CD14-positive monocyte (primary cell): ENCODE measurements around the gene PTPRN2. TPM values are rescaled to one million over a fixed set of nuclear protein-coding genes. Genes with fewer than 3 reads are reported as not detected.

Experiments
- DNase-seq, 3 donors: peaks; one replicate each; pipeline ENCODE4 v3.0.0-alpha.2; 2011 to 2022
- H2AFZ ChIP-seq: 2 replicates; pipeline ENCODE4 v1.6.0; 2012; ENCODE audit warnings: mild to moderate bottlenecking, low read depth, low read length, inconsistent platforms; ENCODE audit not compliant: insufficient read depth, poor library complexity, severe bottlenecking
- H3K27ac ChIP-seq, 2 donors: 1 replicate in 1 of 2; 2 replicates in 1 of 2; pipeline ENCODE4 v1.5.1; 2012 to 2013; ENCODE audit warnings: low read length in 2 of 2, control low read depth in 1 of 2, inconsistent platforms in 1 of 2, low read depth in 1 of 2, mild to moderate bottlenecking in 1 of 2
- H3K27me3 ChIP-seq, 2 donors: one replicate each; pipeline versions ENCODE4 v1.6.0 to v1.6.1; 2011 to 2013; ENCODE audit warnings: low read length in 2 of 2; ENCODE audit not compliant: control insufficient read depth in 2 of 2, insufficient read depth in 2 of 2
- H3K36me3 ChIP-seq, 2 donors: replicated peaks in 1 of 2; 1 replicate in 1 of 2; 2 replicates in 1 of 2; pipeline versions ENCODE4 v1.5.1 to v1.6.1; 2012 to 2013; ENCODE audit warnings: low read length in 2 of 2, control low read depth in 1 of 2, inconsistent platforms in 1 of 2, mild to moderate bottlenecking in 1 of 2; ENCODE audit not compliant: insufficient read depth in 2 of 2, control insufficient read depth in 1 of 2
- H3K4me1 ChIP-seq, 2 donors: 1 replicate in 1 of 2; 2 replicates in 1 of 2; pipeline versions ENCODE4 v1.5.1 to v1.6.1; 2012 to 2013; ENCODE audit warnings: low read length in 2 of 2, control low read depth in 1 of 2, inconsistent platforms in 1 of 2, mild to moderate bottlenecking in 1 of 2, moderate library complexity in 1 of 2; ENCODE audit not compliant: insufficient read depth in 2 of 2, control insufficient read depth in 1 of 2
- H3K4me2 ChIP-seq: replicated peaks from 2 replicates; pipeline ENCODE3; 2012; ENCODE audit warnings: low read length, moderate library complexity, mild to moderate bottlenecking; ENCODE audit not compliant: poor library complexity, severe bottlenecking; ENCODE audit errors: extremely low read depth
- H3K4me3 ChIP-seq, 3 experiments: fragments of 200-600 bp in 1 of 3; sonication (generic) in 1 of 3; replicated peaks in 1 of 3; 1 replicate in 2 of 3; 2 replicates in 1 of 3; pipeline ENCODE4 v1.5.1; 2011 to 2013; ENCODE audit warnings: low read length in 3 of 3, mild to moderate bottlenecking in 3 of 3, control low read depth in 2 of 3, low read depth in 2 of 3, inconsistent platforms in 1 of 3, moderate library complexity in 1 of 3
- H3K79me2 ChIP-seq: 2 replicates; pipeline ENCODE4 v1.6.0; 2012; ENCODE audit warnings: mild to moderate bottlenecking, control low read depth, inconsistent platforms, low read length, moderate library complexity; ENCODE audit not compliant: insufficient read depth
- H3K9ac ChIP-seq: 2 replicates; pipeline ENCODE4 v1.6.0; 2017; ENCODE audit warnings: low read length, mild to moderate bottlenecking; ENCODE audit not compliant: insufficient read depth, poor library complexity, severe bottlenecking
- H3K9me3 ChIP-seq, 2 donors: replicated peaks in 1 of 2; 1 replicate in 1 of 2; 2 replicates in 1 of 2; pipeline versions ENCODE4 v1.5.1 to v1.6.1; 2012 to 2013; ENCODE audit warnings: low read length in 2 of 2, control low read depth in 1 of 2; ENCODE audit not compliant: control insufficient read depth in 1 of 2, insufficient read depth in 1 of 2
- H4K20me1 ChIP-seq: 2 replicates; pipeline ENCODE4 v1.6.0; 2012; ENCODE audit warnings: mild to moderate bottlenecking, low read length, control low read depth, moderate library complexity; ENCODE audit not compliant: insufficient read depth
- H3K27ac Mint-ChIP-seq, 7 donors: one replicate each; pipeline ENCODE4 v1.8.0; 2020; ENCODE audit warnings: mild to moderate bottlenecking in 7 of 7, mixed read lengths in 7 of 7, moderate library complexity in 6 of 7, inconsistent platforms in 2 of 7
- H3K27me3 Mint-ChIP-seq, 3 donors: one replicate each; pipeline ENCODE4 v1.8.0; 2021 to 2022; ENCODE audit warnings: low read depth in 3 of 3, mild to moderate bottlenecking in 3 of 3, mixed read lengths in 3 of 3, moderate library complexity in 3 of 3, inconsistent platforms in 1 of 3
- H3K36me3 Mint-ChIP-seq, 2 donors: one replicate each; pipeline ENCODE4 v1.8.0; 2020; ENCODE audit warnings: mixed read lengths in 2 of 2, inconsistent platforms in 1 of 2, mild to moderate bottlenecking in 1 of 2
- H3K4me1 Mint-ChIP-seq: one replicate; pipeline ENCODE4 v1.8.0; 2020; ENCODE audit warnings: mild to moderate bottlenecking, mixed read lengths
- H3K4me3 Mint-ChIP-seq, 2 donors: one replicate each; pipeline ENCODE4 v1.8.0; 2020; ENCODE audit warnings: mild to moderate bottlenecking in 2 of 2, mixed read lengths in 2 of 2, moderate library complexity in 1 of 2
- H3K9me3 Mint-ChIP-seq, 7 donors: one replicate each; pipeline ENCODE4 v1.8.0; 2020 to 2022; ENCODE audit warnings: mixed read lengths in 7 of 7, mild to moderate bottlenecking in 6 of 7, moderate library complexity in 6 of 7, inconsistent platforms in 2 of 7
- WGBS: methylation state at CpG from one replicate; pipeline ENCODE4 v1.1.5; 2013; ENCODE audit warnings: missing lambda C conversion rate; ENCODE audit not compliant: insufficient coverage; 5-methylcytosine and 5-hydroxymethylcytosine counted together
- intact Hi-C, 2 donors: fragments of 100-400 bp; cut with micrococcal nuclease; formaldehyde crosslinking; loops; one replicate each; pipeline versions ENCODE4 v1.15.0 to v1.15.1; 2023
- polyA plus RNA-seq, 3 donors: library from polyadenylated mRNA; depleted of rRNA in 1 of 3; unstranded in 2 of 3; stranded (reverse) in 1 of 3; fragments of 300-500 nt in 2 of 3; fragments of >200 nt in 1 of 3; fragmentation: Illumina TruSeq in 2 of 3; gene quantifications; 1 replicate in 2 of 3; 2 replicates in 1 of 3; pipeline ENCODE4 v1.2.3, GENCODE V29; 2012 to 2021
- TF ChIP-seq, protein P1 (sequence below): fragments of 200-600 bp; IDR thresholded peaks from one replicate; pipeline ENCODE4 v1.8.0; 2022; ENCODE audit warnings: antibody characterized with exemption, mild to moderate bottlenecking

PTPRN2 gene
- polyA plus RNA-seq, 3 donors = 0.25 to 1.4 (median 0.97) TPM

DNA sequence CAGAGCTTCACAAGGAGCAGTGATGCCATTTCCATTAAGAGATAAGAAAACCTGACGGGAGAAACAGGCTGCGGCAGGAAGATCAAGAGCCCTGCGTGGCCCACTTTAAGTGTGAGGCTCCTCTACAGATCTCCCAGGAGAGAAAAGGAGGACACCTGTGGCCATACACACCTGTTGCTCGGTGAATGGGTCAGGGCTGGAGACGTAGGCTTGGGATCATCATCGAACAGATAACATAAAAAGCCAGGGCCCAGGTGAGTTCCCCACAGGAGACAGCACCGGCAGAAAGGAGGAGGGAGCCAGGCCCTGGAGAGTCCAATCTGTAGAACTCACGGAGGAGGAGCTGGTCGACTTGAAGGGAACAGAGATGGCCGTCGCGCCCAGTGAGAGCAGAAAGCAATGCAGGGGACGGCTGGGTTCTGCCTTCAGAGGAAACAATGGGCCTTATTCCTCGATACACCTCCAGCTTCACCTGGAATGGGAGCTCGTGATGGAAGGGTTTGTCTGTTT lies 694.0 kb downstream of the PTPRN2 start:
- no peaks in the 10 kb centered on the region for H3K4me1 ChIP-seq
- H3K36me3 ChIP-seq = no peaks in the 10 kb centered on the region
- H3K4me2 ChIP-seq = no peak overlapping the region
- H3K9me3 Mint-ChIP-seq = peaks cover 0 to 4% (median 0%) of the 10 kb centered on the region in 7 donors
- H3K4me3 ChIP-seq = no peak overlapping the region
- H3K27me3 Mint-ChIP-seq = peaks cover 13 to 18% (median 13%) of the 10 kb centered on the region in 3 donors
- no peaks in the 10 kb centered on the region for H4K20me1 ChIP-seq
- H3K36me3 Mint-ChIP-seq = no peaks in the 10 kb centered on the region
- WGBS = 92% methylated on average over 13 of the region's 15 CpGs
- no peak overlapping the region for H3K4me3 Mint-ChIP-seq
- no peak overlapping the region for H3K9ac ChIP-seq
- peak overlapping the region in 1 of 7 donors; percentile 13 for H3K27ac Mint-ChIP-seq
- no peak overlapping the region for H3K27ac ChIP-seq
- DNase-seq = no peak
- TF ChIP-seq, protein P1, sequence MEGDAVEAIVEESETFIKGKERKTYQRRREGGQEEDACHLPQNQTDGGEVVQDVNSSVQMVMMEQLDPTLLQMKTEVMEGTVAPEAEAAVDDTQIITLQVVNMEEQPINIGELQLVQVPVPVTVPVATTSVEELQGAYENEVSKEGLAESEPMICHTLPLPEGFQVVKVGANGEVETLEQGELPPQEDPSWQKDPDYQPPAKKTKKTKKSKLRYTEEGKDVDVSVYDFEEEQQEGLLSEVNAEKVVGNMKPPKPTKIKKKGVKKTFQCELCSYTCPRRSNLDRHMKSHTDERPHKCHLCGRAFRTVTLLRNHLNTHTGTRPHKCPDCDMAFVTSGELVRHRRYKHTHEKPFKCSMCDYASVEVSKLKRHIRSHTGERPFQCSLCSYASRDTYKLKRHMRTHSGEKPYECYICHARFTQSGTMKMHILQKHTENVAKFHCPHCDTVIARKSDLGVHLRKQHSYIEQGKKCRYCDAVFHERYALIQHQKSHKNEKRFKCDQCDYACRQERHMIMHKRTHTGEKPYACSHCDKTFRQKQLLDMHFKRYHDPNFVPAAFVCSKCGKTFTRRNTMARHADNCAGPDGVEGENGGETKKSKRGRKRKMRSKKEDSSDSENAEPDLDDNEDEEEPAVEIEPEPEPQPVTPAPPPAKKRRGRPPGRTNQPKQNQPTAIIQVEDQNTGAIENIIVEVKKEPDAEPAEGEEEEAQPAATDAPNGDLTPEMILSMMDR = no peak
- intact Hi-C loops = no loop called here
- no peaks in the 10 kb centered on the region for H3K9me3 ChIP-seq
- H3K79me2 ChIP-seq = no peaks in the 10 kb centered on the region
- H3K27me3 ChIP-seq = no peaks in the 10 kb centered on the region
- H2AFZ ChIP-seq = no peak overlapping the region
- no peaks in the 10 kb centered on the region for H3K4me1 Mint-ChIP-seq

GRCh38 chr7:157892751-157893523 lies 694.7 kb downstream of the PTPRN2 start:
- Mint-ChIP-seq H3K4me3 (no peak overlapping the region), H3K36me3 (no peaks in the 10 kb centered on the region), H3K27me3 (peaks cover 13 to 21% (median 15%) of the 10 kb centered on the region in 3 donors), H3K9me3 (peaks cover 0 to 4% (median 0%) of the 10 kb centered on the region in 7 donors), H3K4me1 (no peaks in the 10 kb centered on the region), H3K27ac (no peak overlapping the region)
- Histone ChIP-seq H3K27ac (no peak overlapping the region), H3K9ac (no peak overlapping the region), H3K27me3 (no peaks in the 10 kb centered on the region), H2AFZ (no peak overlapping the region), H4K20me1 (no peaks in the 10 kb centered on the region), H3K9me3 (no peaks in the 10 kb centered on the region), H3K4me1 (no peaks in the 10 kb centered on the region), H3K36me3 (no peaks in the 10 kb centered on the region), H3K79me2 (no peaks in the 10 kb centered on the region), H3K4me2 (no peak overlapping the region), H3K4me3 (no peak overlapping the region)
- TF ChIP-seq, protein P1 = no peak
- no peak for DNase-seq
- intact Hi-C loops = no loop called here
- 88% methylated on average over 10 of the region's 13 CpGs for WGBS
